GM12873 (cell line): ENCODE results near the gene ARSB.

Experiments
- CTCF ChIP-seq: IDR thresholded peaks from 2 replicates; pipeline ENCODE4 v1.5.1; 2012; ENCODE audit warnings: low read depth, mild to moderate bottlenecking, moderate library complexity, low read length, control low read depth; ENCODE audit not compliant: insufficient read depth; ENCODE audit errors: missing control alignments

Gene ARSB

GRCh38 chr5:79023348-79023747 lies 38.2 kb upstream of the ARSB start:
- no peak for TF ChIP-seq CTCF

- no peak for TF ChIP-seq CTCF
Observed at GRCh38 chr5:79022771-79023170, 37.7 kb upstream of the ARSB start.

GRCh38 chr5:79021753-79022152 lies 36.6 kb upstream of the ARSB start:
- no peak for TF ChIP-seq CTCF

GRCh38 chr5:79020861-79021561 lies 35.9 kb upstream of the ARSB start:
- TF ChIP-seq CTCF = peak; percentile 77

- no peak for TF ChIP-seq CTCF
Observed at GRCh38 chr5:79014631-79015030, 29.5 kb upstream of the ARSB start.

GRCh38 chr5:79011869-79012268 lies 26.8 kb upstream of the ARSB start:
- TF ChIP-seq CTCF = no peak

GRCh38 chr5:79011219-79011836 lies 26.2 kb upstream of the ARSB start:
- peak; percentile 33 for TF ChIP-seq CTCF
